ENCODE data around the gene HRK. TPM values are rescaled to one million over a fixed set of nuclear protein-coding genes. Genes with fewer than 3 reads are reported as not detected.

Gene HRK
- total RNA-seq (under 1 TPM in 5 of 7 donors, not detected in 2; under 0.01 to 0.30 (median 0.20) TPM), polyA plus RNA-seq (under 1 TPM in 1 of 2 donors, not detected in 1; 0.08 TPM)
- long read RNA-seq, donor 1, result 0 reads
- long read RNA-seq, donor 2, full-length matches to known transcripts, result 2 of 2 reads
- long read RNA-seq, donor 2, partial matches to known transcripts, result 0 of 2 reads
- long read RNA-seq, donor 2, other reads (novel, unspliced or antisense), result 0 of 2 reads
- long read RNA-seq, donor 3, result 0 reads

DNA sequence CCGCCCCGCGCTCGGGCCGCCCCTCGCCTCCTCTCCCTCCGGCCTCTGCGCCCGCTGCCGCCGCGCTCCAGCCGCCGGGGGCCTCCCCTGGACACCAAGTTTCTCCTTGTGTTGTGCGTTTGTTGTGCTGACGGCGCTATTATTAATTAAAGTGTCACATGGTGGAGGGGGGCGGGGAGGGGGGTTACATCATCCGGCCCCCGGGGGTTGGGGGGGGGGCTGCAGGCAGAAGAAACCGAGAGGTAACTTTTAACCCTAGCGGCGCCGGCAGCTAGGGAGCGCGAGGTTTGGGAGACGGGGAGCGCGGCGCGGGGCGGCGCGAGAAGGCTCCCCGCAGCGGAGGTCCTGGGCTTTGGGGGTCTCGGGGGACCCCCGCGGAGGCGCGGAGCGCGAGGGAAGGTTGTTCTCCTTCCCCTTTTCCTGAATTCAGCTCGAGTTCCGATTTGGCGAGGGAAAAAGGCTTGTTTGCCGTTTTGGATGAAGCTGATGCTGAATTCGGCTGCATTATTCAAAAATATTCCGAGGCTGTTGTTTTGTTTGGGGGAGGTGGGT lies at the start of gene HRK:
Gene HRK, minus strand, starts transcription at position 117 of the 552 bp plus-strand sequence. CDS start 134 bp downstream, outside the sequence.
- Histone ChIP-seq H3K27ac (no peak within 1 kb of the TSS), H3K36me3 (no peaks in the 10 kb centered on the region), H3K27me3 (no peaks in the 10 kb centered on the region), H3K4me3 (peak within 1 kb of the TSS; percentile 8), H3K4me1 (ENCODE audit: insufficient read depth) (peaks cover 1% of the 10 kb centered on the region), H3K9me3 (no peaks in the 10 kb centered on the region)
- intact Hi-C loops (cut with DNase I), result no loop called here
- DNase-seq, result peak in 1 of 5 donors; percentile 37
- 0 to 1% (median 1%) methylated on average over 34 to 49 of the region's 49 CpGs for WGBS, 3 donors
- TF ChIP-seq, protein P1, sequence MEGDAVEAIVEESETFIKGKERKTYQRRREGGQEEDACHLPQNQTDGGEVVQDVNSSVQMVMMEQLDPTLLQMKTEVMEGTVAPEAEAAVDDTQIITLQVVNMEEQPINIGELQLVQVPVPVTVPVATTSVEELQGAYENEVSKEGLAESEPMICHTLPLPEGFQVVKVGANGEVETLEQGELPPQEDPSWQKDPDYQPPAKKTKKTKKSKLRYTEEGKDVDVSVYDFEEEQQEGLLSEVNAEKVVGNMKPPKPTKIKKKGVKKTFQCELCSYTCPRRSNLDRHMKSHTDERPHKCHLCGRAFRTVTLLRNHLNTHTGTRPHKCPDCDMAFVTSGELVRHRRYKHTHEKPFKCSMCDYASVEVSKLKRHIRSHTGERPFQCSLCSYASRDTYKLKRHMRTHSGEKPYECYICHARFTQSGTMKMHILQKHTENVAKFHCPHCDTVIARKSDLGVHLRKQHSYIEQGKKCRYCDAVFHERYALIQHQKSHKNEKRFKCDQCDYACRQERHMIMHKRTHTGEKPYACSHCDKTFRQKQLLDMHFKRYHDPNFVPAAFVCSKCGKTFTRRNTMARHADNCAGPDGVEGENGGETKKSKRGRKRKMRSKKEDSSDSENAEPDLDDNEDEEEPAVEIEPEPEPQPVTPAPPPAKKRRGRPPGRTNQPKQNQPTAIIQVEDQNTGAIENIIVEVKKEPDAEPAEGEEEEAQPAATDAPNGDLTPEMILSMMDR (IDR thresholded peaks at IDR 0.05), result no peak
- TF ChIP-seq POLR2A (IDR thresholded peaks at IDR 0.05), result no peak
- no peak for TF ChIP-seq EP300 (IDR thresholded peaks at IDR 0.05)

DNA sequence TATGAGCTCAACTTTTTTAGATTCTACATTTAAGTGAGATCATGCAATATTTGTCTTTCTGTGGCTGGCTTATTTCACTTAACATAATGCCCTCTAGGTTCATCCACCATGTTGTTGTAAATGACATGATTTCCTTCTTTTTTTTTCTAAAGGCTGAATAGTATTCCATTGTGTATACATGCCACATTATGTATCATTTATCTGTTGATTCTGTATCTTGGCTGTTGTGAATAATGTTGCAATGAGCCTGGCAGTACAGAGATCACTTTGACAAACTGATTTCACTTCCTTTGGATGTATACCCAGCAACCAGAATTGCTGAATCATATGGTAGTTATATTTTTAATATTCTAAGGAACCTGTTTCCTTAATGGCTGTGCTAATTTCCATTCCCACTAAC lies 48.6 kb upstream of the HRK start:
- Histone ChIP-seq H3K4me1 (ENCODE audit: insufficient read depth) (peaks cover 8% of the 10 kb centered on the region), H3K9me3 (no peaks in the 10 kb centered on the region), H3K27me3 (no peaks in the 10 kb centered on the region), H3K4me3 (no peak overlapping the region), H3K27ac (no peak overlapping the region), H3K36me3 (no peaks in the 10 kb centered on the region)
- no peak for TF ChIP-seq POLR2A (IDR thresholded peaks at IDR 0.05)
- TF ChIP-seq, protein P1 (IDR thresholded peaks at IDR 0.05), result no peak
- TF ChIP-seq EP300 (IDR thresholded peaks at IDR 0.05), result no peak
- no peak for DNase-seq
- intact Hi-C loops (cut with DNase I), result no loop called here

DNA sequence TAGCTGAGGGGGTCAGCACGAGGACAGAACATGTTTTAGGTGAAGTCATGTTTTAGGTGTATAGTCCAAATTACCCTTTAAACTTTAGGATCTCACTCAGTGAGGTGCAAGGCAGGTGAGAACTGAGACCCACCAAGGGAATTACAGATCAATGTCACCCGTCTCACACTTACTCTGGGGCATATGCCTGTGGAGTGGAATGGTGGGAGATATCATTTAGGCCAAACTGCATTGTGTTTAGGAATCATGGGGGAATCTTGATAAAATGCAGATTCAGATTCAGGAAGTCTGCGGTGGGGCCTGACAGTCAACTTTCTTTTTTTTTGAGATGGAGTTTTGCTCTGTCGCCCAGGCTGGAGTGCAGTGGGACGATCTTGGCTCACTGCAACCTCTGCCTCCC lies 47.3 kb upstream of the HRK start:
- Histone ChIP-seq H3K27ac (no peak overlapping the region), H3K4me3 (no peak overlapping the region), H3K36me3 (no peaks in the 10 kb centered on the region), H3K4me1 (ENCODE audit: insufficient read depth) (peaks cover 6% of the 10 kb centered on the region), H3K27me3 (no peaks in the 10 kb centered on the region), H3K9me3 (no peaks in the 10 kb centered on the region)
- 92 to 97% (median 94%) methylated on average over 5 of the region's 5 CpGs for WGBS, 3 donors
- DNase-seq, result no peak
- intact Hi-C loops (cut with DNase I), result no loop called here
- TF ChIP-seq, protein P1 (IDR thresholded peaks at IDR 0.05), result no peak
- no peak for TF ChIP-seq POLR2A (IDR thresholded peaks at IDR 0.05)
- no peak for TF ChIP-seq EP300 (IDR thresholded peaks at IDR 0.05)

DNA sequence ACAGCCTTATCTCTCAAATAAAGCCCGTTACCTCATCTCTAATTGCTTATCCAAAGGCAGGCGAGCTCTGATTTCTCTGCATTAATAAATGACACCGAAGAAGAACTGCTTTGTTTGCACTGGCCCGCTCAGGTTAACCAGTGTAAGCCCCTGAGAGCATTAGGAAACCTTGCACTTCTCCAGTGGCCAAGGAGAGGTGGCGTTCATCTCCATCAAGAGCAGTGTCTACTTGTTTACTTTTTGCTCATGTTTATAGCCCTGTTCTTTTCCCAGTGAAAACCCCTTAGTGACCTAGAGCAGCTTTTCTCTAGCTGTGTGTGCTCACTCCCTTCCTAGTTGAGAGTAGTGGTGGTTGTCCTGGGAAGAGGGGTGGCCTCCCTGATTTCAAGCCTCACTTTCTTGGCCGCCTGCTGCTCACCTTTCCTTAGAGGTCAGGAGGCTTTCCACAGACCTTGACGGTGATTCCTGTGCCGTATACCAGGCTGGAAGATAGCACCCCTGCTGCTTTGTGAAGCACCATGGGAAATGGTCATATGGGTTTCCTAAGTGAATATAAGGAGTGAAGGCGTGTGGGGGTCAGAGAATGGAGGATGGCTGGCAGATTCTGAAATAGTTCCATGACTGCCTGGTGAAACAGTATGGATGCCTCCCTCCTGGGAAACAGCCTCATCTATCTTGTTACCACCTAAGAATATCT lies 46.2 kb upstream of the HRK start:
- no peaks in the 10 kb centered on the region for H3K9me3 ChIP-seq
- intact Hi-C loops (cut with DNase I), result no loop called here
- H3K36me3 ChIP-seq, result no peaks in the 10 kb centered on the region
- TF ChIP-seq, protein P1 (IDR thresholded peaks at IDR 0.05), result no peak
- TF ChIP-seq POLR2A (IDR thresholded peaks at IDR 0.05) (no peak), EP300 (IDR thresholded peaks at IDR 0.05) (no peak)
- H3K4me1 ChIP-seq (ENCODE audit: insufficient read depth), result peaks cover 3% of the 10 kb centered on the region
- H3K4me3 ChIP-seq, result no peak overlapping the region
- DNase-seq, result no peak
- WGBS, 3 donors, result 78 to 81% (median 80%) methylated on average over 9 of the region's 9 CpGs
- H3K27me3 ChIP-seq, result no peaks in the 10 kb centered on the region
- no peak overlapping the region for H3K27ac ChIP-seq
